Endothelial cell of umbilical vein (primary cell): ENCODE measurements around the gene PLA2G4B.

Source experiments
- EZH2 ChIP-seq: IDR thresholded peaks from 2 replicates; pipeline ENCODE4 v1.6.1; 2012; ENCODE audit warnings: borderline replicate concordance, low read depth, mild to moderate bottlenecking, moderate library complexity, low read length, inconsistent platforms; ENCODE audit not compliant: severe bottlenecking
- JUN ChIP-seq: IDR thresholded peaks from 2 replicates; pipeline ENCODE4 v1.6.1; 2011; ENCODE audit warnings: borderline replicate concordance, low read depth; ENCODE audit not compliant: insufficient read length, insufficient read depth
- MYC ChIP-seq: IDR thresholded peaks from one replicate; pipeline ENCODE4 v1.6.1; 2011; ENCODE audit warnings: mild to moderate bottlenecking, low read depth, low read length
- POLR2A ChIP-seq: IDR thresholded peaks from 2 replicates; pipeline ENCODE4 v1.6.1; 2012; ENCODE audit warnings: low read depth, mild to moderate bottlenecking, control low read depth, low read length
- POLR2AphosphoS5 ChIP-seq: IDR thresholded peaks from 2 replicates; pipeline ENCODE4 v1.6.1; 2012; ENCODE audit warnings: low read depth, mild to moderate bottlenecking, control low read depth, low read length, moderate library complexity; ENCODE audit not compliant: insufficient read depth
- TF ChIP-seq, protein P1 (sequence below), 2 donors: IDR thresholded peaks; 1 replicate in 1 of 2; 2 replicates in 1 of 2; pipeline ENCODE4 v1.5.1; 2011; ENCODE audit warnings: low read length in 2 of 2, mild to moderate bottlenecking in 2 of 2, moderate library complexity in 2 of 2, control low read depth in 1 of 2, inconsistent platforms in 1 of 2, low read depth in 1 of 2; ENCODE audit not compliant: insufficient read depth in 1 of 2; ENCODE audit errors: extremely low read depth in 1 of 2

DNA sequence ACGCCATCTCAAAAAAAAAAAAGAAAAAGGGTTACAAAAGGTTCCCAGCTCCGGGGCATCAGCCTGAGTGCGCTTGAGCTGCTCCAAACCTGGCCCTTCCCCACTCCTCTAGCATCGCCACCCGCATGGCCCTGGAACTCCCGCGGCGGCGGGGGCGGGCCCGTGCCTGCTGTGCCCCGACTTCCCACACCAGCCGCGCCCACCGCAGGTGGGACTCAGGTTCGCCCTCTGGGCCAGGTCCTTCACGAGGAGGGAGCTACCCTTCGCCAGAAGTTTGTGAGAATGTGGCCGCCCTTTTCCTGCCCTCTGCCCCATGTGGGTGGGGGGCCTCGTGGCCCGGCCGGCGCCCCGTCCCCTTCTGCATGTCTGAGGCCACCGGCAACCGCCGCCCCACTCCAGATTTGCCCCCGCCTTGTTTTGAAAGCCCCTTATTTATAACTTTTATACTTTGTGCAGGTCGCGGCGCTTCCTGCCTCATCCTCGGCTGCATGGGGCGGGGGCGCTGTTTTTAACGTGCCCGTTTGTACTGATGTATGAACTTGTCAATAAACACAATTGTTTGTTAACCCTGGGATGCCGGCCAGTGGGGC, 11.3 kb upstream of the PLA2G4B start:
- TF ChIP-seq, protein P1, sequence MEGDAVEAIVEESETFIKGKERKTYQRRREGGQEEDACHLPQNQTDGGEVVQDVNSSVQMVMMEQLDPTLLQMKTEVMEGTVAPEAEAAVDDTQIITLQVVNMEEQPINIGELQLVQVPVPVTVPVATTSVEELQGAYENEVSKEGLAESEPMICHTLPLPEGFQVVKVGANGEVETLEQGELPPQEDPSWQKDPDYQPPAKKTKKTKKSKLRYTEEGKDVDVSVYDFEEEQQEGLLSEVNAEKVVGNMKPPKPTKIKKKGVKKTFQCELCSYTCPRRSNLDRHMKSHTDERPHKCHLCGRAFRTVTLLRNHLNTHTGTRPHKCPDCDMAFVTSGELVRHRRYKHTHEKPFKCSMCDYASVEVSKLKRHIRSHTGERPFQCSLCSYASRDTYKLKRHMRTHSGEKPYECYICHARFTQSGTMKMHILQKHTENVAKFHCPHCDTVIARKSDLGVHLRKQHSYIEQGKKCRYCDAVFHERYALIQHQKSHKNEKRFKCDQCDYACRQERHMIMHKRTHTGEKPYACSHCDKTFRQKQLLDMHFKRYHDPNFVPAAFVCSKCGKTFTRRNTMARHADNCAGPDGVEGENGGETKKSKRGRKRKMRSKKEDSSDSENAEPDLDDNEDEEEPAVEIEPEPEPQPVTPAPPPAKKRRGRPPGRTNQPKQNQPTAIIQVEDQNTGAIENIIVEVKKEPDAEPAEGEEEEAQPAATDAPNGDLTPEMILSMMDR (IDR thresholded peaks at IDR 0.05; ENCODE audit: extremely low read depth in 1 of 2, insufficient read depth in 1 of 2, low read depth in 1 of 2, low read length in 2 of 2), result no peak
- TF ChIP-seq POLR2A (no peak), JUN (no peak), MYC (no peak), EZH2 (no peak), POLR2AphosphoS5 (no peak)
